Stimulated activated CD4-positive, alpha-beta T cell treated with anti-CD3 and anti-CD28 coated beads, Interleukin-1b, Interleukin-23, amount 100 ng/mL, for 1 hour (primary cell): ENCODE data around the gene CLOCK.
"Not testable (repeated sequence)": the region's sequence is repeated elsewhere in the genome, so short reads cannot be mapped to it uniquely, and the experiment has no call there.

ENCODE experiments used
- DNase-seq, 2 donors: peaks; one replicate each; pipeline ENCODE4 v3.0.0-alpha.2; 2020; ENCODE audit warnings: low read depth in 2 of 2

Gene CLOCK, protein sequence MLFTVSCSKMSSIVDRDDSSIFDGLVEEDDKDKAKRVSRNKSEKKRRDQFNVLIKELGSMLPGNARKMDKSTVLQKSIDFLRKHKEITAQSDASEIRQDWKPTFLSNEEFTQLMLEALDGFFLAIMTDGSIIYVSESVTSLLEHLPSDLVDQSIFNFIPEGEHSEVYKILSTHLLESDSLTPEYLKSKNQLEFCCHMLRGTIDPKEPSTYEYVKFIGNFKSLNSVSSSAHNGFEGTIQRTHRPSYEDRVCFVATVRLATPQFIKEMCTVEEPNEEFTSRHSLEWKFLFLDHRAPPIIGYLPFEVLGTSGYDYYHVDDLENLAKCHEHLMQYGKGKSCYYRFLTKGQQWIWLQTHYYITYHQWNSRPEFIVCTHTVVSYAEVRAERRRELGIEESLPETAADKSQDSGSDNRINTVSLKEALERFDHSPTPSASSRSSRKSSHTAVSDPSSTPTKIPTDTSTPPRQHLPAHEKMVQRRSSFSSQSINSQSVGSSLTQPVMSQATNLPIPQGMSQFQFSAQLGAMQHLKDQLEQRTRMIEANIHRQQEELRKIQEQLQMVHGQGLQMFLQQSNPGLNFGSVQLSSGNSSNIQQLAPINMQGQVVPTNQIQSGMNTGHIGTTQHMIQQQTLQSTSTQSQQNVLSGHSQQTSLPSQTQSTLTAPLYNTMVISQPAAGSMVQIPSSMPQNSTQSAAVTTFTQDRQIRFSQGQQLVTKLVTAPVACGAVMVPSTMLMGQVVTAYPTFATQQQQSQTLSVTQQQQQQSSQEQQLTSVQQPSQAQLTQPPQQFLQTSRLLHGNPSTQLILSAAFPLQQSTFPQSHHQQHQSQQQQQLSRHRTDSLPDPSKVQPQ

DNA sequence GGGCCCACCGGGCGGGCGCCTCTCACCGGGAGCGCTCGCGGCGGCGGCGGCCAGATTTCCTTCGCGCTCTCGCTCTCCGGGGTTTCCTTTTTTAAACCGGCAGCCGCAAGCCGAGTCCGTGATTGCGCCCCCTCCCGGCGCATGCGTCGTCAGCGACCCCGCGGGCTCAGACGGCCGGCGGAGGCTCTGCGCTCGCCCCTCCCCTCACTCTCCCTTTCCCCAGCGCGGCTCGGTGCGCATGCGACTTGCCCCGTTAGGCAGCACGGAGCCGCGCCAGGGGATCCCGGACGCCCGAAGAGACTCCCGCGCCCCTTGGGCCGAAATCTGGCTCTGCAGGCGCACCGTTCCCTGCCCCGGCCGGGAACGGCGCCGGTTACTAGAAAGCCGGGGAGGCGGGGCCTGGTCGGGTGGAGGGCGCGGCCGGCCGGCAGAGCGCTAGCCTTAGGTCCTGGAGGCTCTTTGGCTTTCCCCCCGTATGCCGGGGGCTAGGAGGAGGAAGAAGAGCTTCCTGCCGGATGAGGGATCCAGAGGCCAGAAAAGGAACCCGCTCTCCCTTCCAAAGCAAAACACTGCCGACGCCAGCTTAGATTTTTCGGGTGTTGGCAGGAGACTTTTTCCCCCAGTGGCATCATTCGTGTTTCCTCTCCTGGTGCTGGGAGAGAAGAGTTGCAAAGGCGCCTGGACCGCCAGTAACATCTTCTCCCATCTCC lies at the start of gene CLOCK:
TSS of gene CLOCK (minus strand) at position 154 of the 710 bp plus-strand sequence. CDS start 64,124 bp downstream, outside the sequence.
- DNase-seq, result peak; percentile 59 to 68

DNA sequence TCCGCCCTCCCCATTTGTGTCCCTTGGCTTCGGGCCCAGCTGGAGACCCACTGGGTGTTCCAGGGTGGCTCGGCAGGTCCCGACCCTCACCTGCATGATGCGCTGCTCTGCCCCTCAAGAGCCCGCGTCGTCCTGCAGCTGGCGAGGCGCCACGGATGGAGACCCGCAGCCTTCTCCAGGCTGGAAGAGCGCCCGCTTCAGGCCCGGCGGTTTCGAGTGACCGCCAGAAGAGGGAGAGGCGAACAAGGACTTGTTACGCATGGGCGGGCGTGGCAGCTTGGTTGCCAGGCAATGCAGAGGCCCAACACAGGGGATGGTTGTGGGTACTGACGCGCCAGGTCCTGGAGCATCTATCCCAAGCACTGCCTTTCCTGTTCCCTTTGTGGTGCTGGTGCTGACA lies 45.3 kb upstream of the CLOCK start, which contains the start of gene PDCL2:
TSS of gene PDCL2 (minus strand) at position 232 of the 400 bp plus-strand sequence. CDS start at position 96, 136 bp downstream.
- no peak for DNase-seq

DNA sequence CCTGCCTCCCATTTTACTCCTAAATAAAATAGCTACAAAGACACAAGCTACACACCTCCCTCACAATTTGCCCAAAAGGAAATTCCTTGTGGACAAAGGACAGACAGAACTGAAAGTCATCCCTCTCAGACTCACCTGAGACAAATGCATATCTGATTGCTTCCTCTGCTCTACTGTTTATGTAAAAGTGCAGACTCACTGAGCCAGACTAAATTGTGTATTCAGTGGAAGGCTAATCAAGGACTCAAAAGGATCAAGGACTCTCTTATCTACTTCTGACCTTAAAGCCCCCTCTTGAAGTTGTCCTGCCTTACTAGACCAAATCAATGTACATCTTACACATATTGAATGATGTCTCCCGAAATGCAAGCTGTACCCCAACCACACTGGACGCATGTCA lies 41.5 kb upstream of the CLOCK start:
- DNase-seq, result no peak

DNA sequence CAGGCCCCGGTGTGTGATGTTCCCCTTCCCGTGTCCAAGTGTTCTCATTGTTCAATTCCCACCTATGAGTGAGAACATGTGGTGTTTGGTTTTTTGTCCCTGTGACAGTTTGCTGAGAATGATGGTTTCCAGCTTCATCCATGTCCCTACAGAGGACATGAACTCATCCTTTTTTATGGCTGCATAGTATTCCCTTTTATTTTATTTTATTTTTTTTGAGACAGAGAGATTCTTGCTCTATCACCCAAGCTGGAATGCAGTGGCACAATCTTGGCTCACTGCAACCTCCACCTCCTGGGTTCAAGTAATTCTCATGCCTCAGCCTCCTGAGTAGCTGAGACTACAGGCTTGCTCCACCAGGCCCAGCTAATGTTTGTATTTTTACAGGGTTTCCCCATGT lies 36.1 kb upstream of the CLOCK start:
- not testable (repeated sequence) for DNase-seq

DNA sequence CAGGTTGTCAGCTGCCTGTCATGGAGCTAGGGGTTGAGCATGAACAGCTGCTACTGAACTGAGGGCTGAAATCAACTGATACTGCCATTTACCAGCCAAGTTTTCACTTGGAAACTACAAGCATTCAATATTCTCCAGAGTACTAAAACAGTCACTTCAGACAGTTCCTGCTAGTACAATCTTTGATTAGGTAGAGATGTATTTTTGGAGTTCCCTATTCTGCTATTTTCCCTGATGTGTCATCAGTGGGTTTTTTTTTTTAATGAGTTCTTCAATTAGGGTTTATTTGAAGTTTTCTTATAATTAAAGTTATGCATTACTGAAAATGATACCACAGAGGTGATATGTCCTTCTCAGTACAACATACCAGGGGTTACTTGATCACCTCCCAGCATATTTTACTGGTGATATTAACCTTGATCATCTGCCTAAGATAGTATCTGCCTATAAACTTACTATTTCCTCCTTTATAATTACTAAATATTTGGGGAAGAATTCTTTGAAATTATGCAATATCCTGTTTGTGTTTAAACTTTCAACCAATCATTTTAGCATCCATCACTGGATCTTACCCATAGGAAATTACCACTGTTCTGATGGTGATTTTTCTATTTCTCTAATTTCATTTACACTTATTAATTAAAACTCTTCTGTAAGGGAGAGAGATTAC lies 31.8 kb upstream of the CLOCK start:
- DNase-seq, result no peak

DNA sequence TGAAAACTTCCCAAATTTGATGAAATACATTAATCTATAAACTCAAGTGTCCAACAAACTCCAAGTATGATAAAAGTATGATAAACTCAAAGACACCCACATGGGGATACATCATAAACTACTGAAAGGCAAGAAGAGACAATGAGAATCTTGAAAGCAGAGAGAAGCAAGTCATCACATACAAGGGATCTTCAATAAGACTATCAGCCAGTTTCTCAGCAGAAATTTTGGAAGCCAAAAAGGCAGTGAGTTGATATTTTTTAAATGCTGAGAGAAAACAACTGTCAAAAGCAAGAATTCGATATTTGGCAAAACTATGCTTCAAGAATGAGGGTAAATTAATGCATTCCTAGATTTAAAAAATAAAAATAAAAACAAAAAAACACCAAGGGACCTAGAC lies 28.8 kb upstream of the CLOCK start:
- no peak for DNase-seq

DNA sequence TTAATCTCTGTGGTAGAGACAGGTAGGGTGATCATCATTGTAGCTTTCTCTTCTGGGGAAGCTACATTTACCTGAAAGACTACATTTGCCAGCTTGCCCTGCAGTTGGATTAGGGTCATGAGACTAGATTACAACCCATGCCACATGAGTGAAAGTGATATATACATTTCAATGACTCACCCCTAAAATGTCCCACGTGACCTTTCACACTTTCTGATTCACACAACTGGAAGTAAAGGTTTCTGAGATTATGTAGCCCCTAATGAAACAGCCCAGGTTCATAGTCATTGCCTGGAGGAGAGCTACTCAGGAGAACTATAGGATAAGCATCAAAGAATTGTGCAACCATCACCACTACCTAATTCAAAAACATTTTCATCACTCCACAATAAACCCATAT lies 27.5 kb upstream of the CLOCK start:
- no peak for DNase-seq

DNA sequence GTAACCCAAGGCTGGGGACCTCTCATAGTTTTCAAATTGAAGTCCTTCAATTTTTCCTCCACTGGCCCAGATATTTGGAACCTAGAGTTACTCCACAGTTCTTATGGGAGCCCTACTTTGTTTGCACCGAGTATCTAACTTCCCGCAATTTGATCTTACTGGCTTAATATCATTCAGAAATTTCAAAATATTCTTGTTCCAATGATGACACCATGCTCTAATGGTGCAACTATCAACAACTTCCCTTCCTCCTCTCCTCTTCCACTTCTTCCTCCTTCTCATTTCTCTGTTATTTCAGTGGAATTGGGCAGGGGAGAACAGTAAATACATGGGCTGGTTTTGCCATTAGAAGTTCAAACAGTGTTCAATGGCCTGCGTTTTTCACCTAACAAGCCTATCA lies 25.1 kb upstream of the CLOCK start:
- no peak for DNase-seq

DNA sequence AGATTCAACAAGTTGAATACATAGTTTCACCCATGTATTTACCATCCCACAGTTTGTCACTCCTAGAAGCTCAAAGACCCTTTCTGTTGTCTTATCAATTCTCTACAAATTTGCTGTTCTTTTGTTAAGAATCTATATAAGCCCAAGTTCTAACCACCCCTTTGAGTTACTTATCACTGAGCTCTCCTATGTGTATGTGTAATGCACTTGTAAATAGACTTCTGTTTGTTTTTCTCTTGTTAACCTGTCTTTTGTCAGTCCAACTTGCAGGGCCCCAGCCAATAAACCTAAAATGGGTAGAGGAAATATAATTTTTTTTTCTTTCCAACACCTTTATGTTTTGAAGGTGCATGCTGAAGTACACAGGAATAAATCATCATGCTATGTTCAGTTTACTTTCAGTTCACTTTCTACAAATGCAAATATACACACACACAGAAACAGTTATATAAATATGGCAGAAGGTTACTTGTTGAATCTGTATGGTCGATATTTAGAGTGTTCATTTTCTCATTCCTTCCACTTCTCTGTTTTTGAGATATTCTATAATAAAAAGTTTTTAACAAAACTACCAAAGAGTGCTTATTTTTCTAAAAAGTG lies 22.3 kb upstream of the CLOCK start:
- no peak for DNase-seq

DNA sequence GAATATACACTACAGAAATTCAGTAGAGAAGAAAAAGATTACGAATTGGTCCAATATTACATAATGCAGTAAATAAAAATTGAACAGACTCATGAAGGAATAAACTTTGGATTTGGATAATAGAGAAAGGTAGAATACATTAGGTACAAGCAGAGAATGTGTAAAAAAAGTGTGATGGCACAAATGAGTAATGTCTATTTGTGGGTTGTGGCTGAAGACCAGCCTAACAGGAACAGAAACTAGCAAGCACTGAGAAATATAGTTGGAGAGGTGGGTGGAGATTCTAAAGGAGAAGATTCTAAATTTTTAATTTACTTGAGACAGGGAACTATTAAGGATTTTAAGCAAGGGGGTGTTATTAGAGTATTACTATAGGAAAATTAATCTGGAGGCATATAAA lies 15.2 kb upstream of the CLOCK start:
- no peak for DNase-seq

DNA sequence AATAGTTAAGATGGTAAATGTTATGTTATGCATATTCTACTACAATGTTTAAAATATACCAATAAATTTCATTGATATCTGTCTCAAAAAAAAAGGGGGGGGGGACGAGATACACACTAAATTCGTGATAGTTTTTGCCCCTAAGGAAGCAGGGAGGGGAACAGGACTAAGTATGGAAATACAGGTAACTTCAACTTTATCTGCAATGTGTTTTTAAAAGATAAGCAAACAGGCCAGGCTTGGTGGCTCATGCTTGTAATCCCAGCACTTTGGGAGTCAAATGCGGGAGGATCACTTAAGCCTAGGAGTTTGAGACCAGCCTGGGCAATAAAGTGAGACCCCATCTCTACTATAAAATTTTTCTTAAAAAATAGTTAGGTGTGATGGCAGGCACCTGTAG lies 13.4 kb upstream of the CLOCK start:
- no peak for DNase-seq

DNA sequence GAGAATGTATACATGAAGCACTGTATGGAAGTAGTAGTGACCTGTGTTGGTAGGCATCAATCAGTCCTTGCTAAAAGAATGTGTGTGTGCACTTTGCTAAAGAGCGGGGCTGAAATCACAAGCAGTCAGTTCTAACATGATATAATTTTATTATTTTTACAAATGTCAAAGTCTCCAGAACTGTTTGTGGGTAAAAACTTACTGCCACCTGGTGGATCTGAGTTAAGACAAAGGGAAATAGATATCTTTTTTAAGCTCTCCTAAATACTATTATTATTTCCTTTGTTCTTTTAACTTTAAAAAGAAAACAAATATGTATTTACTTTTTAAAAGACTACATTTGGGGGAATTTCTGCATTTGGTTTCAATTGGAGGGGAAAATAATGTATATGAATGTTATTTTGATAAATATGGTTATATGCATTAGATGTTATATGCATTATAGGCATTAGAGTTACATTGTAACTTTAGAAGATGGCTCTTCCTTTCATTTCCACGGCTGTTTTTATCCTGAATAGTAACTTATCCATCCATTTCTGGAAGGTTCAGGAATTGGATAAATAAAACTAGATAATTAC lies 7.8 kb upstream of the CLOCK start:
- no peak for DNase-seq

DNA sequence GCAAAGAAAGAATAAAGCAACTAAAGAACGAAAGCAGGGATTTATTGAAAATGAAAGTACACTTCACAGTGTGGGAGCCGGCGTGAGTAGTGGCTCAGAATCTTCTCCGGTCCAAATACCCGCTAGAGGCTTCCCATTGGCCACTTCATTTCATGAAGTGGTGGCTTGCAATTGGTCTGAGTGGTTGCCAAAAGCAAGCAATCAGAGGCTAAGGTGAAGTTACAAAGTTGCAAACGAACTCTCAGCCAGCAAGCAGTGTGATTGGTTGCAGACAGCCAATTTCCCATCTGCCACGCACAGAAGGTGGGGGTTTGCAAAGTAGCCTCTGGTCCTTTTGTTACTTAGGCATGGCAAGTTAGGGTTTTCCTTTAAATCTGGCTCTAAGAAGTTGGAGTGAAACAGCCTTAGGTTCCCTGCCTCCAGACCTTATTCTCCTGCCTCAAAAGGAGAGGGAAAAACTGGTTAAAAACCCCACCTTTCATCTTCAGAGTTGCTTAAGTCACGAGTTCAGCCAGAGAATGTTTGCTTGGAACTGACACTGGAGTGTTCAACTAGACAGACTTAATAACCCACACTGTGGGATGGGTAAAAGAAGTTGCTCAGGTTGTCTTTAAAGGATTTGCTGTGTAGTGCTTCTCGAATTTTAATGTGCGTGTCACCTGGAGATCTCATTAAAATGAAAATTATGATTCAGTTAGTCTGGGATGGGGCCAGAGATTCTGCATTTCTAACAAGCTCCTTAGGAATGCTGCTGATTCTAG lies 6.9 kb upstream of the CLOCK start:
- DNase-seq, result no peak

DNA sequence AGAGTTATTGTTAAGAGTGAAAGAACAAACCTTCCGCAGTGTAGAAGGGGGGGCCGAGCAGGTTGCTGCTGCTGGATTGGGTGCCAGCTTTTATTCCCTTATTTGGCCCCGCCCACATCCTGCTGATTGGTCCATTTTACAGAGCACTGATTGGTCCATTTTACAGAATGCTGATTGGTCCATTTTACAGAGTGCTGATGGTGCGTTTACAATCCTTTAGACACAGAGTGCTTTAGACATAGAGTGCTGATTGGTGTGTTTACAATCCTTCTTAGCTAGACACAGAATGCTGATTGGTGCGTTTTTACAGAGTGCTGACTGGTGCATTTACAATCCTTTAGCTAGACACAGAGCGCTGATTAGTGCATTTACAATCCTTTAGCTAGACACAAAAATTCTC lies 5.3 kb upstream of the CLOCK start:
- not testable (repeated sequence) for DNase-seq

DNA sequence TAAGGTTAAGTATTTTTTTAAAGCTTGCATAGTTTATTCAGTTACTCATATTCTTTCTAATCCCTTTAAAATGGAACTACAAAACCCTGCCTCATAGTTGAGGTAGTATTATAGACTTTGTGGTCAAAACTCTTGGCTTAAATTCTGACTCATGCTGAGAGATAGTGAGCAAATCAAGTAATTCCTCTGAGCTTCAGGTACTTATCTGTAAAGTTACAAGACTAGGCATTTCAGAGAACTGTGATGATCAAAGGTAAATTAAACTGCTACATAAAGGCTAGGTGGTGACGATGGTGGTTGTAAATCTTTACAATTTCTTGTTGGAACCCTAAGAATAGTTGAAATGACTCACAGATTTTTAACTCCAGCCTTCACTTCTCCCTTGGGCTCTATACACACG lies 3.2 kb upstream of the CLOCK start:
- DNase-seq, result no peak

DNA sequence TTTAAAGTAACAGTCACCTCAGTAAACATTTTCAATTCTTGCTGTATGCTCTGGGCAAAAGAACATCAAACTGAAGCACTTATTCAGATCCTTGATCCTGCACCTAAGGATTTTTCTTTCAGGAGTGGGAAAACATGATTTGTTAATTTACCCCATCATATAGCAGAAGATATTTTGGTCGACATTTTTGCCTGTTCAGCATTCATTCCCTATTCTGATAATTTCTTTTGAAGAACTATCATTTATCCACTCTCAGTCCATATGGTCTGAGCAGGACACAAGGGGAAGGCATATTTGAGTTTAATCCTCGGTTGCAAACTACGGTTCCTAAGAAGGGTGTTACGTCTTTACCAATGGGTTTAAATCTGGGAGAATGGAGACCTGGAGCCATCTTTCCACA lies 1.2 kb upstream of the CLOCK start:
- no peak for DNase-seq

DNA sequence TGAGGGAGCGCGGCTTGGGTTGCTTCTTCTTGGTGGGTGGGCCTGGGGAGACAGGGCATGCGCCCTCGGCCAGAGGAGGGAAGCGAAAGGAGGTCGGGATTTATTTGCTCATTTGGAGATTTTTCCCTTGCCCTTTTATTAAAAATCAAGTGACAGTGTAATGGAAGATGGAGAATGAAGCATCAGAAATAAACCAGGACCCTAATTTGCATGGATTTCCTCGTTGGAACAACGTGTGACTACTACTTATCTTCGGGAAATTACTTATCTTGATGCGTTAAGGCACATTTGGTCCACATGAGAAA lies 709 bp upstream of the CLOCK start:
- no peak for DNase-seq

DNA sequence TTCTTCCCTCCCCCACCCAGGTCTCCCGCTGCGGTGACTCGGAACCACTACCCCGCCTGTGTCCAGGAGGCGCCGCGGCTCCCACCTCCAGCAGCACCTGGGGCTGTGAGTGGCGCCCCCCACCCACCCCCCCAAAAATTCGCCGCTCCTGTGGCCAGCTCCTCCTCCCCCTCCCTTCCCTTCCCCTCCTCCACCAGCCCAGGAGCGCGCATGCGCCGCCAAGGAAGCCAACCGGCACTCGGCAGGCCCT lies 278 bp downstream of the CLOCK start:
- no peak for DNase-seq

DNA sequence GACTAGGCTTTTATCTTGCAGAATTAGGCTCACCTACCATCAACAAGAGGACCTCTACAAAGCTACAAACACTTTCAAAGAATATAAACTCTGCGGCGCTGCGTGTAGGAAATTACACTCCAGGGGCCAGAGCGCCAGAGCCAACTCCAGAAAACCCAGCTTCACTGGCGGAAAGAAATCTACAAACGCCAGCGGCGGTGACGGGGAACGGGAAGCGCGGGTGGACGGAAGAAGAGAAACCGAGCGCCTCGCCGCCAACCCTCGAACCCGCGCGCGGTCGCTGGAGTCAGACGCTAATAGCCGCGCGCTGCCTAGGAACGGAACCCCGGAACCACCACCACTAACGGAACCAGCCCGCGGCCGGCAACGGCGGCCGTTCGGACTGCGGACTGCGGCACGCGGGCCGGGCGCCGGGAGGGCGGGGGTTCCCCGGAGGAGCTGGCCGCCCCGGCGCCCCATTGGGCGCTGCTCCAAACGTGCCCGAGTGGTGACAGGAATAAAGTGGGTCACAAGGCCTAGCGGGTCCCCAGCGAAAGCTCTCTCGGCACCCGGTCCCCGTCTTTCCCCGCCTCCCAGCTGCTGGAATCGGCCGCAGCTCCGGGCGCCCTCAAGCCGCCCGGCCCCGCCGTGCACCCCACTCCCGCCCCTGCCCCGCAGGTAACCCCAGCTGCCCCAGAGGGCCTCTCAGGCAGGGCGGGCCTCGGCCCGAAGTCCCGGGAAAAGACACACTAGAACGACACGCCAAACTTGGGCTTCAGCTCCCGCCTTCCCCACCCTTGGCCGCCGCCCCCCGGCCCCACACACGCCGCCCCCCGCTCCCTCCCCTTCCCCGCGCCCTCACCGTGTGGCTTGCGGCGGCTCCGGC lies 836 bp downstream of the CLOCK start:
- peak in 1 of 2 donors; percentile 33 for DNase-seq

DNA sequence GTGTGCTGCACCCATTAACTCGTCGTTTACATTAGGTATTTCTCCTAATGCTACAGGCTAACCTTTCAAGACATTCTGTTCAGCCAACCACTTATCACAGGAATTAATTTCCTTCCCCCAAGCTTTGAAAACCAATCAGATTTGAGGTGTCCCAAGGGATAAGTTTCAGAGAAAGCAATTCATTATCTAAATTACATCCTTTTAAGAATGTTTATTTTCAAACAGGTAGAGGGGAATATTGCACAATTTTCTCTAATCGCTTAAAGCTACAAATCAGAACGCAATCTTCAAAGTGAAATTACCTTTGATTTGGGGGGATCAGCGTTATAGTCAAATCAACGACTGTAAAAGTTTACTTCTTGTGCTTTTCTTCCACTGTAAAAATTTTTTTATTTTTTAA lies 1.6 kb downstream of the CLOCK start:
- DNase-seq, result no peak
